Measurements from ENCODE around the gene XRCC4.
"Not testable (repeated sequence)": the region's sequence is repeated elsewhere in the genome, so short reads cannot be mapped to it uniquely, and the experiment has no call there.

Gene XRCC4

DNA sequence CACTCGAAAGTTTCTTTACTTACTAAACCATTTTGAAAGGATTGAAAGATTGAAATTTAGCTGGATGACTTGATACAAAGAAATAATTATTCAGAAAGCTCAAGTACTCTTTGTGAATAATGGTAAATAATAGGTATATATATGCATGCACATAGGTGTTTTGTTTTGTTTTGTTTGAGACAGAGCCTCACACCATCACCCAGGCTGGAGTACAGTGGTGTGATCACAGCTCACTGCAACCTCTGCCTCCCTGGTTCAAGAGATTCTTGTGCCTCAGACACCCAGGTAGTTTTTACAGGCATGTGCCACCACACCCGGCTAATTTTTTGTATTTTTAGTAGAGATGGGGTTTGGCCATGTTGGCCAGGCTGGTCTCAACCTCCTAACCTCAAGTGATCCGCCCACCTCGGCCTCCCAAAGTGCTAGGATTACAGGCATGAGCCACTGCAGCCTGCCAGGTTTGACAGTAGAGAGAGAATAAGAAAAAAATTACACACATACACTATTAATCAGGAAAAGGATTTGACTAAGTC is 278.2 kb downstream of the XRCC4 start:
- FAIRE-seq, result not testable (repeated sequence)

DNA sequence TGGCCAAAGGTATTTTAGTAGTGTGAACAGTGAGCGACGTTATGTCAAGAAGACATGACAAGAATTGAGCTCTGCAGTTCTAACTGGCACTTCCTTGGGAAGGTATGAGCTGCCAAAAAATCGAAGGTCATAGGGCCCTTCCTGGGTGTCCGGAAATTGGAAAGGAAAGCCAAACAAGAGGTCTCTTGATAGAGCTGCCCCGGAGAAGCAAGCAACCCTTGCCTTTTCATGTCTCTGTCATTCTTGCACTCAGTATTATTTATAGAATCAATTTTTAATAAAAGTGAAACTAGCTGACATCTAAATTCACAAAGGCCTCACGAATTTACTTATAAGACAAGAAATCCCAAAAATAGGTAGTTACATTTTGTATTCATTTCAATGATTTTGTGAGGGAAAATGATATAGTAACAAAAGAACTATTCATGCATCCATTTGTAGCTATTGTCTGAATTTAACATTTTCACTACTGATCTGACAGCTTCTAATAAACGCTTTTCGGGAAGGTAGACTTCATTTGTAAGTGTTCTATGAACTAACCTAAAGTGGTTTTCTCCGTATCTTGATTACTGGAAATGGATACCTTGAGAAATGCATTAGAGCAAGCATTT is 280.4 kb downstream of the XRCC4 start:
- no peak for FAIRE-seq

DNA sequence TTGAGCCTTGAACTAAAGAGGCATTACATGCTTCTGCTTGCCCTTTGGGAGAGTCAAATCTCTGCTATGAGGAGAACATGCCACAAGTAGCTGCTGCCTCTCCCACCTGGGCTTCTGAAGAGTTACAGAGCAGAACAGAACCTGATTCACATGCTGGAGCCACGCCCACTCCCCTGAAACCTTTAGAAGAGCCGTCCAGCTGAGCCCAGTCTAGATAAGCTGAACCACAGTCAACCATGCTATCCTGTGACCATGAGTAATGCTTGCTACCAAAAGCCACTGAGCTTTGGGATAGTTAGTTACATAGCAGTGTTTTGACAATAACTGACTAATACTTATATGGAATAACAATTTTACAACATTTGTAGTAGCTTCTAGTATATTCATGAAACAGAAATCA is 283.2 kb downstream of the XRCC4 start:
- no peak for FAIRE-seq

DNA sequence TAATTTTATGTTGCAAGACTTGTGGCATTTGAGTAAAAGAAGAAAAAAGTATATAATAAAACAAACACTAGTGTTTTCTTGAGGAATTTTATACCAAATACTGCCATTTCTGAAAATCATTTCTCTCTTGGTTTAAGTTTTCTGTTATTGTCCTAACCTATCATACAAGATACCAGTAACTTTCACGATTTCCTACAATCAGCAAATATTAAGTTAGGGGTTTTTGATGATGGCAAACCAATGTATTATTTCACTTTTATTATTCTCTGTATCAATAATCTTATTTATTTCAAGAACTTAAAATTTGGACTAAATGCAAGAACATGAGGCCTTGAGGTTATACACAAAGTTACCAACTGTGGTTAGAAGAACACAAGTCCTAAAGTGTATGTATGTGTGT is 285.2 kb downstream of the XRCC4 start:
- no peak for FAIRE-seq

DNA sequence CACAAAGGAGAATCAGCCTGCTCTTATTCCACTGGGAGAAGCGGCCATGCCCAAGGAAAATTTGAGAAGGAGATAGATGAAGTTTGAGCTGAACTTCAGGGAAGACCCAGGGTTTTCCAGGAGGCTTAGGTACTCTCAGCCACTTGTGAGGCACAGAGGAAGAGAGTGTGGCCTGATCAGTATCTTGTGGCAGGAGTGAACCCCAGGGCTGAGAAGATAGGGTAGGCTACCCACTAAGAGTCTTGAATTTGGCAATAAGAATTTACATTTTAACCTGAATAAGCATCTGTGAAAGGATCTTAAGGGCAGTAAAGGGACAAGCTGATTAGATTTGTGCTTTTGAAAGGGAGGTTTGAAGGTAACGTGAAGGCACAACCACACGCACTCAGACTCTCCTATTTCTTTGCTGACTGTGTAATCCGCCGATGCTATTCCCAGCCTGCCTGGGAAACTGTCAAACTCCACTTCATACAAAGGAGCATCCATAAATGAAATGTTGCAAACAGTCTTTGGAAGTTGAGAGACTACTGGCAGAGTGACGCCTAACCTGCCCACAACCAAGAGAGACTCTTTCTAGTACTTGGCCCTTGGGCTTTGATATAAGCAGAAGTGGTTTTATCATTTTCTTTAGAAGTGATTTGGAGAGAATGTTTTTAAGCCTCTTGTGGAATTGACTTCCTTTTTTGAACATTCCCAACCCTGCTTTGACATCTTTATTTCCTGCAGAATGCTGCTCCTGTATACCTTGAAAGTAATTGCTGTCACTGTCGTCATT is 286.0 kb downstream of the XRCC4 start:
- FAIRE-seq, result no peak

DNA sequence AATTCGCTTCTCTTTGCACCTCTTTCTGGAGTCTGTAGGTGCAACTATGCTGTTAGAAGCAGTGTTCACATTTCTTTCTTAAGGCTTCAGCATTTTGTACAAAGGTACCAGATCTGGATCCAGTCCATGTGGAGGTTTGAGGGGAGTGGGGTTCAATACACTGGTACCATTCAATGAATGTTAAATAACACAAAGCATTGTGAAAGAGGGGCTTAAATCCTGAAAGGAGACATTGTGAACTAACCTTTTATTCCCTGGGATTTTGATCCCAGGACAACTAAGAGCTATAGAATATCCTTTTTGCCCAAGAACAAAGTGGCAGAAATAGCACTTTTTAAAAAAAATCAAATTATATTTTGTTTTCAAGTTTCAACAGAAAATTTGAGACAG is 286.5 kb downstream of the XRCC4 start:
- no peak for FAIRE-seq

DNA sequence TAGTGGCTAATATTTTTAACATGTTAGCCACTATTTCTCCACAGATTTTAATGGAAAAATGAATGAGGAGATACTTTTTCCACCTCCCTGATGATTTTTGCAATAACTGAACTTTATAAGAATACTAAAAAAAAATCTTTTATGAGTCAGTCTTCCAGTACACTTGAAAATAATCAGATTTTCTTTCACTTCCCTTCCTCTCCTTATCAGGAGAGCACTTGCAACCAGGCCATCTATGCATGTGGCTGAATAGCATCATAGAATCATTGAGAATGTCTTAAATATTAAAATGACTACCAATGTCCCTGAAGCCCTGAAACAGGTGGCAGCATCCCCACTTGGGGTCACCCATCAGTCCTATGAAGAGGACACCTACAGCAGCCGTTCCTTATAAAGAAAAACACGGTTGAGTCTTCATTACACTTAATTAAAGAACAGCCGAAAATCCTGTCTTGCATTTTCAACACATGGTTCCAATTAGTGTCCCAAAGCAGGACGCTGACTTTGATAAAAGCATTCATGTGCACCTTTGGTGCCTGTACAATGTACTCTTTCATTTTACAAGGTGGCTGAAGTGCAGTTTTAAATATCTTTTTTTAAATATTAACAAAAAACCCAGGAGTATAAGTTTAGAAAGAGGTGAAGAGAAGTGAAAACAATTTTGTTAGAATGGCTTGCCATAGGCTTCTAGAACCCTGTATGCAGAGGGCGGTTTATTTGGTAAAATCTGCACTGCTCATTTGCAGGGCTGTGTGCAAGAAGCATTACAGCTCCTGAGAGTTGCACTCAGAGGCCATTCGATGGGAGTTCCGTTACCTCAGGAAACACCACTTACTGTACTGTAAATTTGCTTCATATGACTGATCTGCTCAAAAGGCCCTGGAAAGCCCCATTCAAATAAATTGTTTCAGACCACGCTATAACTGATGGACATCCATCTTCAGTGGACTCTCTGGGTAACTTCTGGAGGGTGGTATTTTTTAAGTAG is 287.3 kb downstream of the XRCC4 start:
- FAIRE-seq, result no peak

DNA sequence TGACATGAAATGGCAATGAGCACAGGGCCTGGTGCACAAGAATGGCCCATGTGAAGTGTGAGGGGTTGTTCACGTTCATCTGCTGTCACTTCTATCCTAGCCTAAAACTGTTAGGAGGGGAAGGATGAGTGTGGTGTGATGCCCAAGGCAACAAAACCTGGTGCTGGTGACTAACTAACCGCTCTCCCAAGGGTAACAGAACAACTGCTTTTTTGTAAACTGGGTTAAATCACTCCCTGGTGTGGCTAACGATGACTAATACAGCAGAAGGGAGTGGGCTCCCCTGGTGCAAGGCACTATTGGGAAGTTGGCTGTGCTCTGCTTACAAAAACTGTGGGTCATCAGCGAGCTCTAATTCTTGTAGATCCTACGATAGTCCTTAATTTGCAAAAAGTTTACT is 291.0 kb downstream of the XRCC4 start:
- no peak for FAIRE-seq

DNA sequence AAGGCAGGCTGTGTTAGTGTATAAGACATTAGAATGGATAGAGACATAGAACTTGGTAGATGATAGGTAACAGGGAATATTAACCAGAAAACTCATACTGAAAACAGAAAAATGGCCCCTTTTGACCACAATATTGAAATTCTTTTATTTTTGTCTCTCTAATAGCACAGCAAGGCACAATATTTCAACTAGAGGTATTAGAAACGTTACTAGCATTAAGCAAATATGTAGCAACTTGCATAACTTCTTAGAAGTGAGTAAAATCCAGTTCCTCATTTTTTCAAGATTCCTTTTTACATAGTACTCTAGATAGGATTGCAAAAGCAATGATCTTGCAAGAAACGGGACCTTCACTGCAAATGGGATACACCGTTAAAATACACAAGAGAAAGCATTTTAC is 291.5 kb downstream of the XRCC4 start:
- no peak for FAIRE-seq

DNA sequence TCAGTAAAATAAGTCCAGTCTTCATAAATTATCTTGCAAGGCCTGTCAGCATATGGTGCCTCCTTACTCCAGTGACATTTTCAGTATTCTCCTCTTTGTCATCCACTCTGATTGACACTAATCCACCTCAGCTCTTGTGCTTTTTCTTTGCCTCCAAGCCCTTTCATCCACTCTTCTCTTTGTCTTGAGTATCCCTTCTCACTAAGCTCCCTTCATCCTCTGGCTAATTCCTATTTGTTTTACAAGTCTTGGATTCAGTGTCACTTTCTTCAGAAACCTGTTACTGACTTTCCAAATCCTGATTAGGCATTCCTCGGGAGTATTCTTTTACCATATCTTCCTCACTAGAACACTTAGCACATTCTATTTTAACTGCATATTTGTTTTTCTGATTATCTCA is 293.6 kb downstream of the XRCC4 start:
- FAIRE-seq, result no peak

DNA sequence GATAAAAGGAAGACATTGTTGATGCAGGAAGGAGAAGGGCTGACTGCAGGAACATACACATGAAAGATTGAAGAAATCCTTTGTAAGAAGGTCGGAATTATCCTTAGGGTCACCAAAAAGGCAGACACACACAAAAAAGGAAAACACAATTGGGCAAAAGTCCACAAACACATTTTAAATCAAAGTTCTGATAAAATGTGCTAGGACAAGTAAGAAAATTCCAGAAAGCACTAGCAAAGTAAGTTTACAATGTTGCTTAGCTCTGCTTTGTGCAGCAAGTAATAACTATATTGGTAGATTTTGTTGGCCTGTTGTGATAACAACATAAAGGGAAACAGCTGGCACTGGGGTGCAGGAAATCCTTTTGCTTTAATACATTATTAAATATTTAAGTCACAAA is 294.4 kb downstream of the XRCC4 start:
- no peak for FAIRE-seq

DNA sequence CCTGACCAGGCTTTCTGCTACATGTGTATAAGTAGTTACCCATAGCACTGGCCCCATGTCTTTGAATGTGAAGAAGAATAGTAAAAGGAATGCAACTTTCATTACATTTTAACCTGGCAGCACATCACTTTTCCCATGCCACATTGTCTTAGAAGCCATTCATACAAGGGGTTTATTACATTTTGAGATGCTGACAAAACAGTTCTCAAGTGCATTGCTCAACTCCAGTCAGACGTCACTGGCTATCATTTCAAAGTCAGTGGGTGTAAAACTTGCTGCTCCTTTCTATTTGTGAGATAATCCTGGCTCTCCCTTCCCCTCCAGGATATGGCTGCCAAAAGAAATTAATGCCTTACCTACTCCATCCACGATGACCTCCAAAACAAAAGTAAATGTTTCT is 297.2 kb downstream of the XRCC4 start:
- no peak for FAIRE-seq

DNA sequence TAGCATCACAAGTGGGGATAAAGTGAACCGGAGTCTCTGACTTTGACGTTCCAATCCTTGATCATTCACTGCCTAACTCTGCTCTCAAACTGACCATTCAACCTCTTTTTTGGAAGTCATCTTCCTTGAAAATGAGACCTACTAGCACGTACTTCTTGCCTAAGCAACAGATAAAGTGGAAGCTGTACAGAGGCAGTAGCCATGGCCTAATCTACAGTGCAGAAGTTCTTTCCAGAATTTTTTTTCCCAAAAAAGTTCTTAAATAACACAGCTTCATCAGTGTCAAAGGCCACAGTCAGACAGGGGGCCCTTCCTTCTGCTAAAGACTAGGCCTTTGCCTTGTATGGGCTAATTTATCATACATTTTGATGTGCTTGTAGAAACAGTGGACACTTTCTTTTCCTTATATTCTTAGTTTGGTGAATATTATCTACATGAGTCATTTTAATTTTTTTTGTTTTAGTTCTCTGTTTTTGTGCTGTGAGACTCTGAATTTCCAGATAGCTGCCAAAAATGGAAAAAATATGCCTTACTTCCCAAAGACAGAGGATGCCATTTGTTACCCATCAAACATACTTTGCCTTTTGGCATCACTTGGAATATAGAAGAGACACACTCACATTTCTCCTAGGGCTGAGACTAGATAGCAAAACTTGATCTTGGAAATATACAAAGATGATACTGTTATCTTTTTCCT is 297.9 kb downstream of the XRCC4 start:
- FAIRE-seq, result no peak

DNA sequence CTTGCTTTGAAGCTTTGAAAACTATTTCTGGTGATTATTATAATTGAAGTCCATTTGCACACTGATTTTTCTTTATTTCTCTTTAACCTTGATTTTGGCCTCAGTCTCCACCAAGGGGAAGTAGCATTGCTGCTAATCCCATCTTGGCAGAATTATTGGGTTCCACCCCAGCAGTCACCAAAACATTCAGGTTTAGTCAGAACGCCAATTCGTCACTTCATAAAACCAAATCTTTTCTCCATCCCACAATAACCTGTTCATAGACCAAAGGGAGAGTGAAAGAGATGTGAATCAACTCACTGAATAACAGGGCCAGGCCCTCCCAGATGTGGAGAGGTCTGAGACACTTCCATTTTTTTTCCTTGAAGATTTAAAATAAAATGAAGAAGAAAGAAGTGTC is 299.1 kb downstream of the XRCC4 start:
- no peak for FAIRE-seq

DNA sequence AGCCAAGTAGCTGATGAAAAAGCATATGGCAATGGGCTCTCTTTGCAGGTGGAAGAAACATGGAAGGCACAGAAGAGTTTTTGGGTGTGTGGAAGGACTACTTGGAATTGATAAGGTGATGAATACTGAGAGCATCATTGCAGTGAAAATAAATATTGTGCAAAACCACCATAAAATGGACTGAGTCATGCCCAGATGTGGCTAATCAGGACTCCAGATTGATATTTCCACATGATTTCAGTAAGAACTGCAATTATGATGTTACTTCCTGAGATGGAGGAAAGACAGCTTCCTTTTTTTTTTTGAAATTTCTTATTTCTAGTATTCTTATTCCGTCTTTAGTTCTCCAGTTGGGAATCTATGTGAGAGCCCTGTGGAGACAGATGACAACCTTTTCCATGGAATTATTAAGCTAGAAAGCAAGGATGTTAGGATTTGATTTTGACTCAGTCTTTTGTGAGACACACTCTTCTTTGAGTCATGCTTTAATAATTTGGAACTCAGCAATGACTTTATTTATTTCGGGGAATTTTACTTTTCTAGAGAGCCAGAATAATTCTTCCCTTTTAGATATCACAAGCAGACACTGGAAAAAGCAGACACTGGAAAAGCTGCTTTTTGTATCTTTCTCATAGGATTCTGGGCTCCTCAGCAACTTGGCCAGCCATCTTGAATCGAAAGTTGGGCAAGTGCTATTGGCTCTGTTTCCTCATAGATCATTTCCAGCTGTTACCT is 300.0 kb downstream of the XRCC4 start:
- peak; percentile 23 for FAIRE-seq

DNA sequence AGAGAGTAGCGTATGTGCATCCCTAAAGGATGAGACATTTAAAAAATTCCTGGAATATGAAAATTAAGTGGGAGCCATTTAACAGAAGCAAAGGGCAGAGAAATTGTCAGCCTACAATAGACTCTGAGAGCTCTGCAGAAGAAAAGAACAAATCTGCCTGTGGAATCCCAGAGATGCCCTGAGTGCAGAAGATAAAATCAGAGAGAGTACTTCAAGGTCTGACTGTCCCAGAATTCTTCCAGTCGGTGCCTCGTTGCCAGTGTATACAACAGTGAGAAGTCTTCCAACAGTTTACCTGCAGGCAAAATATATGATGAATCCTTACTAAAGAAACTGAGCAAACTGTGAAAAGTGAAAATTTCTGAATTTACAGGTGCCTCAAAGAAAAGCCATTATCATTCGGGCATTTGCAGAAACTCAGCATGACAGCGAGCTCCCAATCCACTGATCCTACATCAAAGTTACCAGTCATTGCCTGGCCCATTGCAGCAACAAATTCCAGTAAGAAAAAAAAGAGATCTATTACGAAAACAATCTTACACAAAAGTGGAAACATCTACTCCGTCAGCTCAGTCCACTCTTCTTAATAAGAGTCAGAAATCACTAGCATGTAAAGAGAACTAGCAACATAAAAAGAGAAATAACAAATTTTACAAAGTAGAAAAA is 301.4 kb downstream of the XRCC4 start:
- no peak for FAIRE-seq

DNA sequence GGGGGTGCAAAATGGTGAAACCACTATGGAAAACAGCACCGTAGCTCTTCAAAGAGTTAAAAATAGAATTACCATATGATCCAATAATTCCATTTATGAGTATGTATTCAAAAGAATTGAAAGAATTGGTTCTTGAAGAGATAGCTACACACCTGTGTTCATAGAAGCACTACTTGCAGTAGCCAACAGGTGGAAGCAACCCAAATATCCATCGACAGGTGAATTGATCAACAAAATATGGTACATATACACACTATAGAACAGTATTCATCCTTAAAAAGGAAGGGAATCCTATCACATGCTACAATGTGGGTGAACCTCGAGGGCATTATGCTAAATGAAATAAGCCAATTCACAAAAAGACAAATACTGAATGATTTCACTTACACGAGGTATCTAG is 308.5 kb downstream of the XRCC4 start:
- no peak for FAIRE-seq

DNA sequence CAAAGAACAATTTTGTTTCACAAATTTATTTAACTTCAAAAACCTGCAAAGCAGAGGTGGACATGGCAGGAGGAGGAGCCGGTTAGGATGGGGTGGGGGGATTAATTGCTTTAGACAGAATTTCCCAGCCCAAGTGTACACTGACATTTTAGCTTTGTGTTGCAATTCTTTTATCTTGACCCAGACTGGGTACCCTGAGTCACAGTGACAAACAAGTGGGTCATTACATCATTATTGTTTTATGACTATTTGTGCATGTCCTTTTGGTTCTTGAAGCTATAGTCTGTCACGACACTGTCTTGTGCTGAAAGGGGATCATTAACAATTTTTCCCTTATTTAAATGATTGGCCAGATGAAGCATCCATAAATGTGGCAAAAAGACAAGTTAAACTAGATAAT is 309.7 kb downstream of the XRCC4 start:
- peak; percentile 90 for FAIRE-seq

DNA sequence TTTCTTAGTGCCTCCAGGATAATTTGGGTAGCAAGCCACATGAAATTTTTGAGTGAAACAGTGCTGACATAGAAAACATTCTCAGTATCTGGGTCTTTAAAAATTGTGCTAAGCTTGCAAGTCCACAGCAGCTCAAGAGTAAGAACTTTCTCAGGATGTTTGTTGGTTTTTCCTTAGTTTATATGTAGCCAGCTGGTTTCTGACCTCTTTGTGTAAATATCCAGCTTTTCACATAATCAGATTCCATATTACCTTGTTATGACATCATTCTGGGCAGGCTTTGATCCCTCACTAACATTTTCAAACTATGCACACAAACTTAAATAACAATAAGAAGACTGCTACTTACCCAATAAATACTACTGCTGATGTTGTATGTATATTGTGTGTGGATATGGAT is 311.3 kb downstream of the XRCC4 start:
- peak; percentile 85 for FAIRE-seq

DNA sequence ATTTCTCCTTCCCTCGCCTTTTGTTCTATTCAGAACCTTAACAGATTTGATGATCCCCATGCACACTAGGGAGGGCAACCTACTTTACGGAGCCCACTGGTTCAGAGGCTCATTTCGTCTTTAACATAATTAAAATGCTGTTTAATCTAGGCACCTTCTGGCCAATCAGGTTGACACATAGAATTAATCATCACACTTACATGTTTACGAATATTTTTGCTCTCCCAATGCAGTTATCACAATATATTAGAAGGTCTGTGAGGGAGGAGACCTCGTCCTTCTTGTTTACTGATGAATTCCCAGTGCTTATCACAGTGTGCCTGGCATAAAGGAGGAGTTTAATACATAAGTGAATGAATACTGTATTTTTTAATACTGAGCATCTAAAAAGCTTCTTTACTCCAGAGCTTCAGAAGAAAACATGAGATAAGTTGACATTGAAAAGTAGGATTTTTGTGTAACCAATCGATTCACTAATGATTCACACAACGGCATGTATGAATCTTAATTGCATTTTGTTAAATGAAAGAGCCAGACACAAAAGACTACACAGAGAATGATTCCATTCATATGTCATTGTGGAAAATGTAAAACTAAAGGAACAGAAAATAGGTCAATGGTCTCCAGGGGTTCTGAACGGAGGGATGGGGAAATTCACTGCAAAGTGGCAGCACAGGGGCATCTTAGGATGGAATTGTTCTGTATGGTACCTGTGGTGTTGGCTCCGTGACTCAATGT is 315.6 kb downstream of the XRCC4 start:
- no peak for FAIRE-seq

DNA sequence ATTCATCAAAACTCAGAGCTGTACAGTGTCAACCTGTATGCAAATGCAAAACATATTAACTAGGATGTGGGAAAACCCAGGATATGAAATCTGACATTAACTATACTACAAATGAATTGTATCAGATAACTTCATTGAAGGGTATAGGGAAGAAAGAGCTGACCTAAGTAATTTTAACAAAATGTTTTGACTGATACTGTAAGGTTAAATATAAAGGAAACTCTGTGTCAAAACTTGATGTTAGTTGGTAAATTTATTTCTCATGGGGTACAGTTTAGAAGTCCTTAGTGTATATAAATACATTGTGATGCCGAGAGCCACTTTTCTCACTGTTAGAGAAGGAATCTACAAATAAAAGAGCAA is 316.1 kb downstream of the XRCC4 start:
- FAIRE-seq, result no peak
